ENCODE data around the gene DLX1.

Gene DLX1

GRCh38 chr2:172090044-172090961 lies 5.0 kb downstream of the DLX1 start:
- Histone ChIP-seq H3K9ac (ENCODE audit: low read depth, low read length) (no peak overlapping the region), H3K27me3 (ENCODE audit: control insufficient read depth, insufficient read depth, low read length) (peaks cover 7% of the 10 kb centered on the region), H3K4me3 (ENCODE audit: low read length) (no peak overlapping the region), H3K36me3 (ENCODE audit: insufficient read depth, low read length) (peaks cover 12% of the 10 kb centered on the region), H3K4me1 (ENCODE audit: control insufficient read depth, insufficient read depth, low read length) (peaks cover 27% of the 10 kb centered on the region), H3K4me2 (ENCODE audit: low read length) (no peak overlapping the region), H3K9me3 (replicated peaks; ENCODE audit: low read length) (no peaks in the 10 kb centered on the region)

- H3K4me3 ChIP-seq (ENCODE audit: low read length) = no peak overlapping the region
- H3K9me3 ChIP-seq (replicated peaks; ENCODE audit: low read length) = no peaks in the 10 kb centered on the region
- H3K9ac ChIP-seq (ENCODE audit: low read depth, low read length) = no peak overlapping the region
- H3K4me1 ChIP-seq (ENCODE audit: control insufficient read depth, insufficient read depth, low read length) = peaks cover 33% of the 10 kb centered on the region
- H3K27me3 ChIP-seq (ENCODE audit: control insufficient read depth, insufficient read depth, low read length) = peaks cover 7% of the 10 kb centered on the region
- no peak overlapping the region for H3K4me2 ChIP-seq (ENCODE audit: low read length)
- peaks cover 12% of the 10 kb centered on the region for H3K36me3 ChIP-seq (ENCODE audit: insufficient read depth, low read length)
Measured at GRCh38 chr2:172091000-172091641, 5.8 kb downstream of the DLX1 start.

GRCh38 chr2:172091761-172092566 lies 6.7 kb downstream of the DLX1 start:
- peaks cover 37% of the 10 kb centered on the region for H3K4me1 ChIP-seq (ENCODE audit: control insufficient read depth, insufficient read depth, low read length)
- H3K36me3 ChIP-seq (ENCODE audit: insufficient read depth, low read length) = peaks cover 12% of the 10 kb centered on the region
- no peak overlapping the region for H3K9ac ChIP-seq (ENCODE audit: low read depth, low read length)
- no peaks in the 10 kb centered on the region for H3K9me3 ChIP-seq (replicated peaks; ENCODE audit: low read length)
- H3K4me3 ChIP-seq (ENCODE audit: low read length) = no peak overlapping the region
- no peak overlapping the region for H3K4me2 ChIP-seq (ENCODE audit: low read length)
- peaks cover 7% of the 10 kb centered on the region for H3K27me3 ChIP-seq (ENCODE audit: control insufficient read depth, insufficient read depth, low read length)

- no peak overlapping the region for H3K9ac ChIP-seq (ENCODE audit: low read depth, low read length)
- H3K4me3 ChIP-seq (ENCODE audit: low read length) = no peak overlapping the region
- no peak overlapping the region for H3K4me2 ChIP-seq (ENCODE audit: low read length)
- H3K27me3 ChIP-seq (ENCODE audit: control insufficient read depth, insufficient read depth, low read length) = peaks cover 7% of the 10 kb centered on the region
- H3K9me3 ChIP-seq (replicated peaks; ENCODE audit: low read length) = no peaks in the 10 kb centered on the region
- peaks cover 11% of the 10 kb centered on the region for H3K36me3 ChIP-seq (ENCODE audit: insufficient read depth, low read length)
- peaks cover 37% of the 10 kb centered on the region for H3K4me1 ChIP-seq (ENCODE audit: control insufficient read depth, insufficient read depth, low read length)
Measured at GRCh38 chr2:172092716-172093415, 7.6 kb downstream of the DLX1 start.

GRCh38 chr2:172093416-172094293 lies 8.3 kb downstream of the DLX1 start:
- Histone ChIP-seq H3K9me3 (replicated peaks; ENCODE audit: low read length) (no peaks in the 10 kb centered on the region), H3K4me1 (ENCODE audit: control insufficient read depth, insufficient read depth, low read length) (peaks cover 43% of the 10 kb centered on the region), H3K4me2 (ENCODE audit: low read length) (peak overlapping the region; percentile 95), H3K4me3 (ENCODE audit: low read length) (peak overlapping the region; percentile 77), H3K9ac (ENCODE audit: low read depth, low read length) (peak overlapping the region; percentile 84), H3K27me3 (ENCODE audit: control insufficient read depth, insufficient read depth, low read length) (peaks cover 7% of the 10 kb centered on the region), H3K36me3 (ENCODE audit: insufficient read depth, low read length) (peaks cover 3% of the 10 kb centered on the region)

- Histone ChIP-seq H3K4me2 (ENCODE audit: low read length) (peak overlapping the region; percentile 95), H3K4me3 (ENCODE audit: low read length) (peak overlapping the region; percentile 77), H3K36me3 (ENCODE audit: insufficient read depth, low read length) (no peaks in the 10 kb centered on the region), H3K9me3 (replicated peaks; ENCODE audit: low read length) (no peaks in the 10 kb centered on the region), H3K4me1 (ENCODE audit: control insufficient read depth, insufficient read depth, low read length) (peaks cover 52% of the 10 kb centered on the region), H3K9ac (ENCODE audit: low read depth, low read length) (peak overlapping the region; percentile 84), H3K27me3 (ENCODE audit: control insufficient read depth, insufficient read depth, low read length) (peaks cover 7% of the 10 kb centered on the region)
Measured at GRCh38 chr2:172094294-172095145, 9.2 kb downstream of the DLX1 start.

- Histone ChIP-seq H3K4me2 (ENCODE audit: low read length) (peak overlapping the region; percentile 95), H3K4me3 (ENCODE audit: low read length) (peak overlapping the region; percentile 77), H3K9ac (ENCODE audit: low read depth, low read length) (peak overlapping the region; percentile 84), H3K9me3 (replicated peaks; ENCODE audit: low read length) (no peaks in the 10 kb centered on the region), H3K27me3 (ENCODE audit: control insufficient read depth, insufficient read depth, low read length) (peaks cover 7% of the 10 kb centered on the region), H3K36me3 (ENCODE audit: insufficient read depth, low read length) (no peaks in the 10 kb centered on the region), H3K4me1 (ENCODE audit: control insufficient read depth, insufficient read depth, low read length) (peaks cover 59% of the 10 kb centered on the region)
Measured at GRCh38 chr2:172095146-172095904, 10.0 kb downstream of the DLX1 start.

- Histone ChIP-seq H3K9ac (ENCODE audit: low read depth, low read length) (peak overlapping the region; percentile 84), H3K4me3 (ENCODE audit: low read length) (peak overlapping the region; percentile 77), H3K9me3 (replicated peaks; ENCODE audit: low read length) (no peaks in the 10 kb centered on the region), H3K27me3 (ENCODE audit: control insufficient read depth, insufficient read depth, low read length) (peaks cover 7% of the 10 kb centered on the region), H3K4me1 (ENCODE audit: control insufficient read depth, insufficient read depth, low read length) (peaks cover 66% of the 10 kb centered on the region), H3K4me2 (ENCODE audit: low read length) (peak overlapping the region; percentile 95), H3K36me3 (ENCODE audit: insufficient read depth, low read length) (peaks cover 3% of the 10 kb centered on the region)
Measured at GRCh38 chr2:172095905-172096625, 10.8 kb downstream of the DLX1 start.

Data from skeletal muscle satellite cell (primary cell).